Keratinocyte (primary cell): ENCODE measurements around the gene APBB1IP. TPM values are rescaled to one million over a fixed set of nuclear protein-coding genes. Genes with fewer than 3 reads are reported as not detected.
"Not testable (repeated sequence)": the region's sequence is repeated elsewhere in the genome, so short reads cannot be mapped to it uniquely, and the experiment has no call there.

Experiments used
- DNase-seq: peaks from one replicate; pipeline ENCODE4 v3.0.0-alpha.2; 2011; ENCODE audit warnings: low read depth, missing footprints, low spot score
- FAIRE-seq: peaks from 2 replicates; lab custom pipeline; 2011; peaks lifted over from hg19 to GRCh38; lab: Jason Lieb, UNC
- H2AFZ ChIP-seq: 2 replicates; pipeline ENCODE4 v1.6.0; 2012; ENCODE audit warnings: low read length, control low read depth, inconsistent platforms; ENCODE audit not compliant: control insufficient read depth
- H3K27ac ChIP-seq: 2 replicates; pipeline ENCODE4 v1.5.1; 2011; ENCODE audit warnings: low read length; ENCODE audit not compliant: control insufficient read depth, insufficient read depth
- H3K27me3 ChIP-seq: 3 replicates; pipeline ENCODE4 v1.6.0; 2011; ENCODE audit warnings: low read length; ENCODE audit not compliant: control insufficient read depth, insufficient read depth; ENCODE audit errors: extremely low read depth
- H3K36me3 ChIP-seq, 2 experiments: 2 replicates in 1 of 2; 3 replicates in 1 of 2; pipeline ENCODE4 v1.5.1; 2011; ENCODE audit warnings: low read length in 2 of 2, mild to moderate bottlenecking in 1 of 2; ENCODE audit not compliant: control insufficient read depth in 2 of 2, insufficient read depth in 2 of 2; ENCODE audit errors: extremely low read depth in 1 of 2
- H3K4me1 ChIP-seq: 3 replicates; pipeline ENCODE4 v1.5.1; 2011; ENCODE audit warnings: low read length; ENCODE audit not compliant: control insufficient read depth, insufficient read depth; ENCODE audit errors: extremely low read depth
- H3K4me2 ChIP-seq: 3 replicates; pipeline ENCODE4 v1.6.0; 2011; ENCODE audit warnings: low read depth, low read length; ENCODE audit not compliant: control insufficient read depth, insufficient read depth; ENCODE audit errors: extremely low read depth
- H3K4me3 ChIP-seq, 3 experiments: fragments of 200-600 bp in 1 of 3; sonication (generic) in 1 of 3; 2 replicates in 2 of 3; 3 replicates in 1 of 3; pipeline ENCODE4 v1.5.1; 2011 to 2016; ENCODE audit warnings: low read length in 3 of 3, mild to moderate bottlenecking in 3 of 3, control low read depth in 2 of 3, inconsistent platforms in 1 of 3, low read depth in 1 of 3, mixed read lengths in 1 of 3, mixed run types in 1 of 3, moderate library complexity in 1 of 3; ENCODE audit not compliant: control insufficient read depth in 2 of 3, insufficient read depth in 2 of 3; ENCODE audit errors: extremely low read depth in 1 of 3
- H3K79me2 ChIP-seq: 2 replicates; pipeline ENCODE4 v1.6.0; 2012; ENCODE audit warnings: low read length; ENCODE audit not compliant: control insufficient read depth, insufficient read depth
- H3K9ac ChIP-seq: 3 replicates; pipeline ENCODE4 v1.6.0; 2011; ENCODE audit warnings: low read length; ENCODE audit not compliant: control insufficient read depth, insufficient read depth; ENCODE audit errors: extremely low read depth
- H3K9me1 ChIP-seq: 3 replicates; pipeline ENCODE4 v1.6.0; 2011; ENCODE audit warnings: low read length; ENCODE audit not compliant: control insufficient read depth, insufficient read depth; ENCODE audit errors: extremely low read depth
- H3K9me3 ChIP-seq: 2 replicates; pipeline ENCODE4 v1.5.1; 2012; ENCODE audit warnings: low read depth, low read length; ENCODE audit not compliant: control insufficient read depth
- H4K20me1 ChIP-seq: 3 replicates; pipeline ENCODE4 v1.6.0; 2011; ENCODE audit warnings: low read length; ENCODE audit not compliant: control insufficient read depth, insufficient read depth; ENCODE audit errors: extremely low read depth
- EZH2 ChIP-seq: IDR thresholded peaks from one replicate; pipeline ENCODE4 v1.6.1; 2012; ENCODE audit warnings: inconsistent platforms, mild to moderate bottlenecking, low read length, moderate library complexity
- dilution Hi-C: fragments of 300-500 bp; cut with MboI; formaldehyde crosslinking; loops from one replicate; pipeline ENCODE4 v1.7.0; 2020; ENCODE audit warnings: low sequenced_read_pairs; ENCODE audit not compliant: extremely low pct_ligation_motif_present
- polyA plus RNA-seq, 5 experiments: library from polyadenylated mRNA; depleted of rRNA in 3 of 5; stranded (reverse) in 3 of 5; stranded (forward) in 1 of 5; unstranded in 1 of 5; fragments of >200 nt; gene quantifications; 1 replicate in 1 of 5; 2 replicates in 3 of 5; 3 replicates in 1 of 5; pipeline versions ENCODE4 v1.2.1 to v1.2.3, GENCODE V29; 2011 to 2012; ENCODE audit warnings: missing spikeins in 2 of 5, low read depth in 1 of 5, low replicate concordance in 1 of 5
- TF ChIP-seq, protein P1 (sequence below), 3 experiments: IDR thresholded peaks in 1 of 3; conservative IDR thresholded peaks in 1 of 3; optimal IDR thresholded peaks in 1 of 3; 2 replicates in 2 of 3; 3 replicates in 1 of 3; pipeline versions ENCODE3 to v1.5.1; 2011; ENCODE audit warnings: low read length in 3 of 3, mild to moderate bottlenecking in 3 of 3, moderate library complexity in 2 of 3, control low read depth in 1 of 3, inconsistent platforms in 1 of 3; ENCODE audit not compliant: insufficient read depth in 2 of 3; ENCODE audit errors: extremely low read depth in 1 of 3

Gene APBB1IP
- polyA plus RNA-seq, 1 donor (not counting 4 experiments of a cell fraction or from before 2014, with no cell fraction given): not detected

DNA sequence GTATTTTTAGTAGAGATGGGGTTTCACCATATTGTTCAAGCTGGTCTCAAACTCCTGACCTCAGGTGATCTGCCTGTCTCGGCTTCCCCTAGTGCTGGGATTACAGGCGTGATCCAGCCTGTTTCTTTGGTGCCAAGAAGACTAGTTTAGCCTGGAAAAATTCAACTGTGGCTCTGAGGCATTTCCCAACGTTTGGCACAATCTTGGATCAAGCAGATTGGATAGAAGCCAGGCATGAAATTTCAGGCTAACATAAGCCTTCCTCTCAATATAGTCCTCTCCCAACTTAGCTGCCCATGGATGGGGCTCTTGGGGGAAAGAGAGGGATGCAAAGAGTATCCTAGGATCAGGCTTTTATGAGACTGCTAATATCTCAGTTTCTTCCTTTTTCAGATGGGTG lies 53.8 kb downstream of the APBB1IP start:
- Histone ChIP-seq H3K79me2 (no peaks in the 10 kb centered on the region), H3K4me1 (peaks cover 9% of the 10 kb centered on the region), H4K20me1 (no peaks in the 10 kb centered on the region), H3K36me3 (no peaks in the 10 kb centered on the region), H3K27me3 (no peaks in the 10 kb centered on the region), H3K4me2 (no peak overlapping the region), H3K4me3 (no peak overlapping the region), H3K9ac (no peak overlapping the region), H2AFZ (no peak overlapping the region), H3K9me3 (no peaks in the 10 kb centered on the region), H3K27ac (no peak overlapping the region), H3K9me1 (no peaks in the 10 kb centered on the region)
- FAIRE-seq: no peak
- DNase-seq: no peak
- no peak for TF ChIP-seq EZH2
- TF ChIP-seq, protein P1, sequence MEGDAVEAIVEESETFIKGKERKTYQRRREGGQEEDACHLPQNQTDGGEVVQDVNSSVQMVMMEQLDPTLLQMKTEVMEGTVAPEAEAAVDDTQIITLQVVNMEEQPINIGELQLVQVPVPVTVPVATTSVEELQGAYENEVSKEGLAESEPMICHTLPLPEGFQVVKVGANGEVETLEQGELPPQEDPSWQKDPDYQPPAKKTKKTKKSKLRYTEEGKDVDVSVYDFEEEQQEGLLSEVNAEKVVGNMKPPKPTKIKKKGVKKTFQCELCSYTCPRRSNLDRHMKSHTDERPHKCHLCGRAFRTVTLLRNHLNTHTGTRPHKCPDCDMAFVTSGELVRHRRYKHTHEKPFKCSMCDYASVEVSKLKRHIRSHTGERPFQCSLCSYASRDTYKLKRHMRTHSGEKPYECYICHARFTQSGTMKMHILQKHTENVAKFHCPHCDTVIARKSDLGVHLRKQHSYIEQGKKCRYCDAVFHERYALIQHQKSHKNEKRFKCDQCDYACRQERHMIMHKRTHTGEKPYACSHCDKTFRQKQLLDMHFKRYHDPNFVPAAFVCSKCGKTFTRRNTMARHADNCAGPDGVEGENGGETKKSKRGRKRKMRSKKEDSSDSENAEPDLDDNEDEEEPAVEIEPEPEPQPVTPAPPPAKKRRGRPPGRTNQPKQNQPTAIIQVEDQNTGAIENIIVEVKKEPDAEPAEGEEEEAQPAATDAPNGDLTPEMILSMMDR (optimal IDR thresholded peaks at IDR 0.05 in 1 of 3, IDR thresholded peaks at IDR 0.05 in 1 of 3, conservative IDR thresholded peaks at IDR 0.05 in 1 of 3; ENCODE audit: extremely low read depth in 1 of 3, insufficient read depth in 2 of 3, low read length in 3 of 3): no peak
- dilution Hi-C loops: no loop called here

DNA sequence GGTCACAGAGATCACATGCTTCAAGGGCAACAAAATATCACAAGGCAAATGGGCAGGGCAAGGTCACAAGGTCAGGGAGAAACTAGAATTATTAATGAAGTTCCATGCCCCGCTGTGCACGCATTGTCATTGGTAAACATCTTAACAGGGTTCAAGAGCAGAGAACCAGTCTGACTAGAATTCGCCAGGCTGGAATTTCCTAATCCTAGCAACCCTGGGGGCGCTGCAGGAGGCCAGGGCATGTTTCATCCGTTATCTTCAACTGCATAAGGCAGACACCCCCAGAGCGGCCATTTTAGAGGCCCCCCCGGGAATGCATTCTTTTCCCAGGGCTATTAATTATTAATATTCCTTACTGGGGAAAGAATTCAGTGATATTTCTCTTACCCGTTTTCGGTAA lies 54.6 kb downstream of the APBB1IP start:
- H3K4me3 ChIP-seq, H2AFZ ChIP-seq, H3K9me3 ChIP-seq, H4K20me1 ChIP-seq, H3K9ac ChIP-seq, dilution Hi-C loops, H3K27me3 ChIP-seq, H3K79me2 ChIP-seq, DNase-seq, H3K4me1 ChIP-seq, H3K4me2 ChIP-seq, FAIRE-seq, H3K27ac ChIP-seq, H3K9me1 ChIP-seq, H3K36me3 ChIP-seq: not testable (repeated sequence)

DNA sequence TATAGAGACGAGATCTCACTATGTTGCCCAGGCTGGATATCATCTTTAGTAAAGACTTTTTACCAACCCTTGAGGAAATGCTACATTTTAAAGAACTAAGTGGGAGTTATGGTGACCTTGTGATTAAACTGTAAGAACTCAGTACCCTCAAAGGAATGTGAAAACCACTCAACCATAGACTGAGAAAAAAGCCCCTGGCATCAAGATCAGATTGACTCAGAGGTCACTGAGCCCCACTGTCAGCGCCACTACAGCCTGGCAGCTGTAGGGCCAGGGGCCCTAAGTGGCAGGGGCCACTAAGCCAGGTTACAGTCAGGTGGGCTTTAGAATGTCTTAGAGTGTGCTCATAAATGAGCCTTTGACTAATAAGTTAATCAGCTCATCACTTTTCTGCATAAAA lies 55.9 kb downstream of the APBB1IP start:
- H3K9ac ChIP-seq: no peak overlapping the region
- FAIRE-seq (no peak), DNase-seq (no peak)
- TF ChIP-seq EZH2: no peak
- TF ChIP-seq, protein P1 (optimal IDR thresholded peaks at IDR 0.05 in 1 of 3, IDR thresholded peaks at IDR 0.05 in 1 of 3, conservative IDR thresholded peaks at IDR 0.05 in 1 of 3; ENCODE audit: extremely low read depth in 1 of 3, insufficient read depth in 2 of 3, low read length in 3 of 3): no peak
- H2AFZ ChIP-seq: no peak overlapping the region
- no peaks in the 10 kb centered on the region for H3K36me3 ChIP-seq
- no peaks in the 10 kb centered on the region for H3K9me1 ChIP-seq
- H3K4me1 ChIP-seq: no peaks in the 10 kb centered on the region
- H3K4me2 ChIP-seq: no peak overlapping the region
- no peaks in the 10 kb centered on the region for H3K27me3 ChIP-seq
- H3K9me3 ChIP-seq: no peaks in the 10 kb centered on the region
- no peak overlapping the region for H3K27ac ChIP-seq
- no peaks in the 10 kb centered on the region for H4K20me1 ChIP-seq
- H3K79me2 ChIP-seq: no peaks in the 10 kb centered on the region
- H3K4me3 ChIP-seq: no peak overlapping the region
- dilution Hi-C loops: no loop called here
